Keratinocyte (primary cell): ENCODE measurements around the gene CAMKMT. TPM values are rescaled to one million over a fixed set of nuclear protein-coding genes. Genes with fewer than 3 reads are reported as not detected.
A peak's percentile ranks its signal among the peaks of the same experiment; 100 is the strongest.

Experiments used
- DNase-seq: peaks from one replicate; pipeline ENCODE4 v3.0.0-alpha.2; 2011; ENCODE audit warnings: low read depth, missing footprints, low spot score
- FAIRE-seq: peaks from 2 replicates; lab custom pipeline; 2011; peaks lifted over from hg19 to GRCh38; lab: Jason Lieb, UNC
- H2AFZ ChIP-seq: 2 replicates; pipeline ENCODE4 v1.6.0; 2012; ENCODE audit warnings: low read length, control low read depth, inconsistent platforms; ENCODE audit not compliant: control insufficient read depth
- H3K27ac ChIP-seq: 2 replicates; pipeline ENCODE4 v1.5.1; 2011; ENCODE audit warnings: low read length; ENCODE audit not compliant: control insufficient read depth, insufficient read depth
- H3K27me3 ChIP-seq: 3 replicates; pipeline ENCODE4 v1.6.0; 2011; ENCODE audit warnings: low read length; ENCODE audit not compliant: control insufficient read depth, insufficient read depth; ENCODE audit errors: extremely low read depth
- H3K36me3 ChIP-seq, 2 experiments: 2 replicates in 1 of 2; 3 replicates in 1 of 2; pipeline ENCODE4 v1.5.1; 2011; ENCODE audit warnings: low read length in 2 of 2, mild to moderate bottlenecking in 1 of 2; ENCODE audit not compliant: control insufficient read depth in 2 of 2, insufficient read depth in 2 of 2; ENCODE audit errors: extremely low read depth in 1 of 2
- H3K4me1 ChIP-seq: 3 replicates; pipeline ENCODE4 v1.5.1; 2011; ENCODE audit warnings: low read length; ENCODE audit not compliant: control insufficient read depth, insufficient read depth; ENCODE audit errors: extremely low read depth
- H3K4me2 ChIP-seq: 3 replicates; pipeline ENCODE4 v1.6.0; 2011; ENCODE audit warnings: low read depth, low read length; ENCODE audit not compliant: control insufficient read depth, insufficient read depth; ENCODE audit errors: extremely low read depth
- H3K4me3 ChIP-seq, 3 experiments: fragments of 200-600 bp in 1 of 3; sonication (generic) in 1 of 3; 2 replicates in 2 of 3; 3 replicates in 1 of 3; pipeline ENCODE4 v1.5.1; 2011 to 2016; ENCODE audit warnings: low read length in 3 of 3, mild to moderate bottlenecking in 3 of 3, control low read depth in 2 of 3, inconsistent platforms in 1 of 3, low read depth in 1 of 3, mixed read lengths in 1 of 3, mixed run types in 1 of 3, moderate library complexity in 1 of 3; ENCODE audit not compliant: control insufficient read depth in 2 of 3, insufficient read depth in 2 of 3; ENCODE audit errors: extremely low read depth in 1 of 3
- H3K79me2 ChIP-seq: 2 replicates; pipeline ENCODE4 v1.6.0; 2012; ENCODE audit warnings: low read length; ENCODE audit not compliant: control insufficient read depth, insufficient read depth
- H3K9ac ChIP-seq: 3 replicates; pipeline ENCODE4 v1.6.0; 2011; ENCODE audit warnings: low read length; ENCODE audit not compliant: control insufficient read depth, insufficient read depth; ENCODE audit errors: extremely low read depth
- H3K9me1 ChIP-seq: 3 replicates; pipeline ENCODE4 v1.6.0; 2011; ENCODE audit warnings: low read length; ENCODE audit not compliant: control insufficient read depth, insufficient read depth; ENCODE audit errors: extremely low read depth
- H3K9me3 ChIP-seq: 2 replicates; pipeline ENCODE4 v1.5.1; 2012; ENCODE audit warnings: low read depth, low read length; ENCODE audit not compliant: control insufficient read depth
- H4K20me1 ChIP-seq: 3 replicates; pipeline ENCODE4 v1.6.0; 2011; ENCODE audit warnings: low read length; ENCODE audit not compliant: control insufficient read depth, insufficient read depth; ENCODE audit errors: extremely low read depth
- CTCF ChIP-seq, 3 experiments: IDR thresholded peaks in 1 of 3; conservative IDR thresholded peaks in 1 of 3; optimal IDR thresholded peaks in 1 of 3; 2 replicates in 2 of 3; 3 replicates in 1 of 3; pipeline versions ENCODE3 to v1.5.1; 2011; ENCODE audit warnings: low read length in 3 of 3, mild to moderate bottlenecking in 3 of 3, moderate library complexity in 2 of 3, control low read depth in 1 of 3, inconsistent platforms in 1 of 3; ENCODE audit not compliant: insufficient read depth in 2 of 3; ENCODE audit errors: extremely low read depth in 1 of 3
- EZH2 ChIP-seq: IDR thresholded peaks from one replicate; pipeline ENCODE4 v1.6.1; 2012; ENCODE audit warnings: inconsistent platforms, mild to moderate bottlenecking, low read length, moderate library complexity
- dilution Hi-C: fragments of 300-500 bp; cut with MboI; formaldehyde crosslinking; loops from one replicate; pipeline ENCODE4 v1.7.0; 2020; ENCODE audit warnings: low sequenced_read_pairs; ENCODE audit not compliant: extremely low pct_ligation_motif_present
- polyA plus RNA-seq, 5 experiments: library from polyadenylated mRNA; depleted of rRNA in 3 of 5; stranded (reverse) in 3 of 5; stranded (forward) in 1 of 5; unstranded in 1 of 5; fragments of >200 nt; gene quantifications; 1 replicate in 1 of 5; 2 replicates in 3 of 5; 3 replicates in 1 of 5; pipeline versions ENCODE4 v1.2.1 to v1.2.3, GENCODE V29; 2011 to 2012; ENCODE audit warnings: missing spikeins in 2 of 5, low read depth in 1 of 5, low replicate concordance in 1 of 5

CAMKMT gene
- polyA plus RNA-seq, 1 donor (not counting 4 experiments of a cell fraction or from before 2014, with no cell fraction given), result 9.9 TPM

DNA sequence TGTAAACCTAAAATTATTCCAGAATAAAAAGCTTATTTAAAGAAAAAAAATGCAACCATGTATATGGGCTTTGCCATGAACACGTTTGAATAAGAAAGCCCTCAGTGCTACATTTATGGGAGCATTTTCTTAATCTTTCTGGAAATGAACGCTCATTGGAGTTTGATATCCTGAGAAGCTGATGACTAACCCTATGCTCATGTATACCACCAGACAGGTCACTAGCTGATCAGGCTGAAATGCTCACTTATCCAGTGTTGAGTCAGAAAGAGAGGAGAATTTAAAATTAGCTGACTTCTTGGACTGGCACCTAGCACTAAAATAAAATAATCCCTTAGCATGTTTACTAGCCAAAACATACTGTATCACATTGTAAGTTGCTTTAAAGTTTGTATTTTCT, 324.8 kb downstream of the CAMKMT start:
- TF ChIP-seq EZH2 (no peak), CTCF (optimal IDR thresholded peaks at IDR 0.05 in 1 of 3, IDR thresholded peaks at IDR 0.05 in 1 of 3, conservative IDR thresholded peaks at IDR 0.05 in 1 of 3; ENCODE audit: extremely low read depth in 1 of 3, insufficient read depth in 2 of 3, low read length in 3 of 3) (no peak)

GRCh38 chr2:44687686-44688455, 326.1 kb downstream of the CAMKMT start:
- H4K20me1 ChIP-seq, result no peaks in the 10 kb centered on the region
- H3K27ac ChIP-seq, result no peak overlapping the region
- H3K4me1 ChIP-seq, result peaks cover 3% of the 10 kb centered on the region
- no peak overlapping the region for H3K4me3 ChIP-seq
- no peaks in the 10 kb centered on the region for H3K9me3 ChIP-seq
- no peaks in the 10 kb centered on the region for H3K27me3 ChIP-seq
- FAIRE-seq (no peak), DNase-seq (no peak)
- dilution Hi-C loops, result no loop called here
- H3K4me2 ChIP-seq, result no peak overlapping the region
- H3K36me3 ChIP-seq, result no peaks in the 10 kb centered on the region
- no peaks in the 10 kb centered on the region for H3K9me1 ChIP-seq
- TF ChIP-seq CTCF (optimal IDR thresholded peaks at IDR 0.05 in 1 of 3, IDR thresholded peaks at IDR 0.05 in 1 of 3, conservative IDR thresholded peaks at IDR 0.05 in 1 of 3; ENCODE audit: extremely low read depth in 1 of 3, insufficient read depth in 2 of 3, low read length in 3 of 3) (no peak), EZH2 (no peak)
- no peaks in the 10 kb centered on the region for H3K79me2 ChIP-seq
- no peak overlapping the region for H3K9ac ChIP-seq
- no peak overlapping the region for H2AFZ ChIP-seq

More for the DNA sequence above, 324.8 kb downstream of the CAMKMT start:
- no peaks in the 10 kb centered on the region for H4K20me1 ChIP-seq
- H3K4me3 ChIP-seq, result no peak overlapping the region
- H3K36me3 ChIP-seq, result no peaks in the 10 kb centered on the region
- peaks cover 3% of the 10 kb centered on the region for H3K4me1 ChIP-seq
- H3K9ac ChIP-seq, result no peak overlapping the region
- no peaks in the 10 kb centered on the region for H3K79me2 ChIP-seq
- H3K4me2 ChIP-seq, result no peak overlapping the region
- dilution Hi-C loops, result no loop called here
- no peak for DNase-seq
- no peaks in the 10 kb centered on the region for H3K9me3 ChIP-seq
- peak; percentile 56 for FAIRE-seq
- H3K27ac ChIP-seq, result no peak overlapping the region
- H3K9me1 ChIP-seq, result no peaks in the 10 kb centered on the region
- H3K27me3 ChIP-seq, result no peaks in the 10 kb centered on the region
- H2AFZ ChIP-seq, result no peak overlapping the region
